NT2/D1 (cell line): ENCODE measurements around the gene SLC22A25.

ENCODE experiments used
- YY1 ChIP-seq: IDR thresholded peaks from 2 replicates; pipeline ENCODE4 v1.6.1; 2011; ENCODE audit not compliant: insufficient read length, insufficient read depth
- ZNF274 ChIP-seq: IDR thresholded peaks from 2 replicates; pipeline ENCODE4 v1.6.1; 2011; ENCODE audit warnings: mild to moderate bottlenecking, low read depth, low read length

DNA sequence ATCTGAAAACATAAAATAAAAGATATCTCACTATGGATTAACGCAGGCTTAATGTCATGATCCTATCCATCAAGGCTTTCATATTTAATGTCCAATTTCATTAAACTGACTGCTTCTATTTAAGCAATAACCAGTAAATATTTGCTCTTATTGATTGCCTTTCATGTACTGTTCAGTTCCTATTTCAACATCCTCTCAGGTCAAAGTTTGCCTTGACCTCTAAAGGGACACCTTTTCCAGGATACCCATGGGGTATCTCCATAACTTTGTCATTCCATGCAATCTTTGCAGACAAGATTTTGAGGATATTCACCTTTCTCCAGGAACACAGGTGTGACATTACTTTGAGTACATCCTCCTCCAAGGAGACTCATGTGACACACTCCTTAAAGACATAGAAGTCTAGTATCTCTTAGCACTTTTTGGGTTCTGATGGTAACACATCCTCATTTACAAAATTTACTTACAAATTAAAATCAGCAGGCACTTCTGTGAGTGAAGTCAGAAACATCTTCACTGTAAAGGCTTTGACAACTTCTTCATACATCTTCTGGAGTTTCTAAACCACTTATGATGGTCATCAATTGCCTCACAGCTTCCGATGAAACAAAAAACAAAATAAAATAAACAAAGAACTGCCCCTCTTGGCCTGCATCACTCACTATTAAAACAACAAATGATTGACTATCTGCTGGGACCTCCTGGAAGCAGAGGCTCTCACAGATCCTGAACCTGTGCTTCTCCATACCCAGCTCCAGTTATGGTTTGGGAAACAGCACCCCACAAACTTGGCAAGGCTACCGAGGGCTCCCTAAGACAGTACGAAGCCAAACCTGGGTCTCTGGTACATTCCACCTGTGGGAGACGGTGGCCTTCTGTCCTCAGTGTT is 7.0 kb upstream of the SLC22A25 start:
- TF ChIP-seq ZNF274 (no peak), YY1 (no peak)
